ENCODE data around the gene GRN. TPM values are rescaled to one million over a fixed set of nuclear protein-coding genes. Genes with fewer than 3 reads are reported as not detected.

GRN gene
- total and polyA plus RNA-seq, 2 of the 13 experiments (the other 11 are each of a cell fraction or from before 2014, with no cell fraction given) = 86.6 to 143 TPM

DNA sequence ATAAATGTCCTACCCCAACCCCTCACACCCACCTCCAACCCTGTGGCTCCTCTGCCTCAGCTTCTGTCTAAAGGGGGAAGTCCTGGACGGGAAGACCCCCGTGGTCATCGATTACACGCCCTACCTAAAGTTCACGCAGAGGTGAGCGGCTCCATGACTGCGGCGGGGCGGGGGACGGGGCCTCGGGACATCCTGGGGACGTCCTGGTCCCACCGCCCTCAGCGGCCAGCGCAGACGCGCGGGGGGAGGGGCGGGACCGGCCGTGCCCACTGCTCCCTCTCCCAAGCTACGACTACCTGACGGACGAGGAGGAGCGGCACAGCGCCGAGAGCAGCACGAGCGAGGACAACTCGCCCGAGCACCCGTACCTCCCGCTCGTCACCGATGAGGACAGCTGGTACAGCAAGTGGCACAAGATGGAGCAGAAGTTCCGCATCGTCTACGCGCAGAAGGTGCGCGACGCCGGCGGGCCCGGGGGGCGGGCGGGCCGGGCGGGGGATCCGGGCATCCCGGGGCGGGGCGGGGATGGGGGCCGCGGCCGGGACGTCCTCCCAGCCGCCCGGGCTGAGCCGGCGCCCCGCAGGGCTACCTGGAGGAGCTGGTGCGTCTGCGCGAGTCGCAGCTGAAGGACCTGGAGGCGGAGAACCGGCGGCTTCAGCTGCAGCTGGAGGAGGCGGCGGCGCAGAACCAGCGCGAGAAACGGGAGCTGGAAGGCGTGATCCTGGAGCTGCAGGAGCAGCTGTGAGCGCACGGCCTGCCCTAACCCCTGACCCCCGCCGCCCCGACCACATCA is 30.0 kb upstream of the GRN start:
- in situ Hi-C loops (cut with HindIII; ENCODE audit: extremely low pct_ligation_motif_present, low pct_unique_long_range_greater_than_20kb) (no loop called here), intact Hi-C loops (cut with micrococcal nuclease; ENCODE audit: unreplicated experiment) (no loop called here)
- Histone ChIP-seq H3K79me2 (ENCODE audit: insufficient read depth, low read length) (no peaks in the 10 kb centered on the region), H2AFZ (ENCODE audit: low read length) (no peak overlapping the region), H3K4me3 (replicated peaks in 1 of 3; ENCODE audit: insufficient read depth in 1 of 3, low read depth in 2 of 3, low read length in 3 of 3) (peak overlapping the region in 2 of 3 experiments; percentile 39 to 58; a peak in 2 of 6 replicates), H3K27ac (ENCODE audit: extremely low read length, insufficient read depth, low read length) (no peak overlapping the region), H4K20me1 (ENCODE audit: insufficient read depth, low read length) (no peaks in the 10 kb centered on the region), H3K4me2 (ENCODE audit: low read depth, low read length) (peak overlapping the region; percentile 61), H3K9me3 (ENCODE audit: low read length) (no peaks in the 10 kb centered on the region), H3K27me3 (ENCODE audit: control insufficient read depth in 1 of 2, insufficient read depth in 2 of 2, low read length in 2 of 2) (peaks cover 10 to 38% of the 10 kb centered on the region in 2 experiments; a peak in 4 of 5 replicates), H3K36me3 (replicated peaks in 1 of 2; ENCODE audit: control insufficient read depth in 1 of 2, insufficient read depth in 2 of 2, low read length in 2 of 2) (peaks cover 4 to 8% of the 10 kb centered on the region in 2 experiments; a peak in 4 of 5 replicates), H3K4me1 (ENCODE audit: insufficient read depth, low read length) (peaks cover 66% of the 10 kb centered on the region), H3K9ac (ENCODE audit: insufficient read depth, low read depth, low read length) (no peak overlapping the region)
- ATAC-seq = peak; percentile 9; the same call in 2 of the 3 replicates
- no TSS peak for BruUV-seq (replicated peaks)
- DNase-seq (ENCODE audit: low spot score) = no peak
- FAIRE-seq = no peak
- ChIA-PET CTCF (ENCODE audit: low intra/inter-chr PET ratio, low total read pairs) (no interaction called here), POLR2A (interaction anchor here (1.0 kb wide), 1 partner anchor 35 kb away, joined by 4 read pairs; no protein-coding TSS in a partner anchor)
- WGBS (ENCODE audit: low lambda C conversion rate) = 7% methylated on average over 45 of the region's 81 CpGs
- no peak for TF ChIP-seq KLF16 (CRISPR knock-in tag; IDR thresholded peaks at IDR 0.05)
- no peak for TF ChIP-seq CREB1 (IDR thresholded peaks at IDR 0.05)
- no peak for TF ChIP-seq CREB1 (CRISPR knock-in tag; IDR thresholded peaks at IDR 0.05)
- TF ChIP-seq, protein P1, sequence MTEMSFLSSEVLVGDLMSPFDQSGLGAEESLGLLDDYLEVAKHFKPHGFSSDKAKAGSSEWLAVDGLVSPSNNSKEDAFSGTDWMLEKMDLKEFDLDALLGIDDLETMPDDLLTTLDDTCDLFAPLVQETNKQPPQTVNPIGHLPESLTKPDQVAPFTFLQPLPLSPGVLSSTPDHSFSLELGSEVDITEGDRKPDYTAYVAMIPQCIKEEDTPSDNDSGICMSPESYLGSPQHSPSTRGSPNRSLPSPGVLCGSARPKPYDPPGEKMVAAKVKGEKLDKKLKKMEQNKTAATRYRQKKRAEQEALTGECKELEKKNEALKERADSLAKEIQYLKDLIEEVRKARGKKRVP (CRISPR knock-in tag; IDR thresholded peaks at IDR 0.05) = no peak
- TF ChIP-seq SMARCC2 (IDR thresholded peaks at IDR 0.05) = no peak
- TF ChIP-seq, protein P2, sequence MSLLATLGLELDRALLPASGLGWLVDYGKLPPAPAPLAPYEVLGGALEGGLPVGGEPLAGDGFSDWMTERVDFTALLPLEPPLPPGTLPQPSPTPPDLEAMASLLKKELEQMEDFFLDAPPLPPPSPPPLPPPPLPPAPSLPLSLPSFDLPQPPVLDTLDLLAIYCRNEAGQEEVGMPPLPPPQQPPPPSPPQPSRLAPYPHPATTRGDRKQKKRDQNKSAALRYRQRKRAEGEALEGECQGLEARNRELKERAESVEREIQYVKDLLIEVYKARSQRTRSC (CRISPR knock-in tag; IDR thresholded peaks at IDR 0.05; ENCODE audit: low read depth) = no peak
- TF ChIP-seq MBD4 (IDR thresholded peaks at IDR 0.05; ENCODE audit: borderline replicate concordance, low read length) = no peak
- TF ChIP-seq ZBTB38 (CRISPR knock-in tag; IDR thresholded peaks at IDR 0.05) = peak; percentile 42; the same call in 1 of the 2 replicates
- no peak for TF ChIP-seq PAX8 (CRISPR knock-in tag; IDR thresholded peaks at IDR 0.05; ENCODE audit: borderline replicate concordance)
- TF ChIP-seq, protein P3, sequence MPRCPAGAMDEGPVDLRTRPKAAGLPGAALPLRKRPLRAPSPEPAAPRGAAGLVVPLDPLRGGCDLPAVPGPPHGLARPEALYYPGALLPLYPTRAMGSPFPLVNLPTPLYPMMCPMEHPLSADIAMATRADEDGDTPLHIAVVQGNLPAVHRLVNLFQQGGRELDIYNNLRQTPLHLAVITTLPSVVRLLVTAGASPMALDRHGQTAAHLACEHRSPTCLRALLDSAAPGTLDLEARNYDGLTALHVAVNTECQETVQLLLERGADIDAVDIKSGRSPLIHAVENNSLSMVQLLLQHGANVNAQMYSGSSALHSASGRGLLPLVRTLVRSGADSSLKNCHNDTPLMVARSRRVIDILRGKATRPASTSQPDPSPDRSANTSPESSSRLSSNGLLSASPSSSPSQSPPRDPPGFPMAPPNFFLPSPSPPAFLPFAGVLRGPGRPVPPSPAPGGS (CRISPR knock-in tag; IDR thresholded peaks at IDR 0.05) = no peak
- no peak for TF ChIP-seq REXO4 (CRISPR knock-in tag; IDR thresholded peaks at IDR 0.05; ENCODE audit: borderline replicate concordance)
- no peak for TF ChIP-seq HIVEP1 (CRISPR knock-in tag; IDR thresholded peaks at IDR 0.05)
- peak; percentile 18; the same call in 1 of the 2 replicates for TF ChIP-seq RXRA (CRISPR knock-in tag; IDR thresholded peaks at IDR 0.05)
- 0 out of 2 replicates have a peak, but pooled peaks have one; percentile 28 for TF ChIP-seq DNMT1 (CRISPR knock-in tag; IDR thresholded peaks at IDR 0.05)
- TF ChIP-seq, protein P4, sequence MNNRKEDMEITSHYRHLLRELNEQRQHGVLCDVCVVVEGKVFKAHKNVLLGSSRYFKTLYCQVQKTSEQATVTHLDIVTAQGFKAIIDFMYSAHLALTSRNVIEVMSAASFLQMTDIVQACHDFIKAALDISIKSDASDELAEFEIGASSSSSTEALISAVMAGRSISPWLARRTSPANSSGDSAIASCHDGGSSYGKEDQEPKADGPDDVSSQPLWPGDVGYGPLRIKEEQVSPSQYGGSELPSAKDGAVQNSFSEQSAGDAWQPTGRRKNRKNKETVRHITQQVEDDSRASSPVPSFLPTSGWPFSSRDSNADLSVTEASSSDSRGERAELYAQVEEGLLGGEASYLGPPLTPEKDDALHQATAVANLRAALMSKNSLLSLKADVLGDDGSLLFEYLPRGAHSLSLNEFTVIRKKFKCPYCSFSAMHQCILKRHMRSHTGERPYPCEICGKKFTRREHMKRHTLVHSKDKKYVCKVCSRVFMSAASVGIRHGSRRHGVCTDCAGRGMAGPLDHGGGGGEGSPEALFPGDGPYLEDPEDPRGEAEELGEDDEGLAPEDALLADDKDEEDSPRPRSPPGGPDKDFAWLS (CRISPR knock-in tag; IDR thresholded peaks at IDR 0.05; ENCODE audit: borderline replicate concordance) = no peak
- no peak for TF ChIP-seq ZNF136 (CRISPR knock-in tag; IDR thresholded peaks at IDR 0.05; ENCODE audit: low read depth)
- TF ChIP-seq ZNF12 (CRISPR knock-in tag; IDR thresholded peaks at IDR 0.05) = no peak
- no peak for TF ChIP-seq DNMT3B (CRISPR knock-in tag; conservative IDR thresholded peaks at IDR 0.05)
- TF ChIP-seq NR2C2 (CRISPR knock-in tag; IDR thresholded peaks at IDR 0.05; ENCODE audit: borderline replicate concordance) = no peak
